VCaP (cell line): ENCODE measurements around the gene SYNE1.
"Not testable (repeated sequence)": the region's sequence is repeated elsewhere in the genome, so short reads cannot be mapped to it uniquely, and the experiment has no call there.

ENCODE experiments used
- H3K27ac ChIP-seq: fragments of 450-650 bp; 2 replicates; pipeline ENCODE4 v1.5.1; 2017
- TF ChIP-seq, protein P1 (sequence below): fragments of 450-650 bp; conservative IDR thresholded peaks from 2 replicates; pipeline ENCODE4 v1.5.1; 2017; ENCODE audit warnings: mild to moderate bottlenecking, moderate library complexity

SYNE1 gene

DNA sequence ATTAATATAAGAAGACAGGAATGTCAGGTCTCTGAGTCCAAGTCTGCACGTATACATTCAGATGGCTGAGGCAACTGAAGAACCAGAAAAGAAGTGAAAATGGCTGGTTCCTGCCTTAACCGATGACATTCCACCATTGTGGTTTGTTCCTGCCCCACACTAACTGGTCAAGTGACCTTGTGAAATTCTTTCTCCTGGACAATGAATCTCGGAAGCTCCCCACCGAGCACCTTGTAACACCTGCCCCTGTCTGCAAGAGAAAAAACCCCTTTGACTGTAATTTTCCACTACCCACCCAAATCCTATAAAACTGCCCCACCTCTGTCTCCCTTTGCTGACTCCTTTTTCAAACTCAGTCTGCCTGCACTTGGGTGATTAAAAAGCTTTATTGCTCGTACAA, 140.4 kb downstream of the SYNE1 start:
- TF ChIP-seq, protein P1, sequence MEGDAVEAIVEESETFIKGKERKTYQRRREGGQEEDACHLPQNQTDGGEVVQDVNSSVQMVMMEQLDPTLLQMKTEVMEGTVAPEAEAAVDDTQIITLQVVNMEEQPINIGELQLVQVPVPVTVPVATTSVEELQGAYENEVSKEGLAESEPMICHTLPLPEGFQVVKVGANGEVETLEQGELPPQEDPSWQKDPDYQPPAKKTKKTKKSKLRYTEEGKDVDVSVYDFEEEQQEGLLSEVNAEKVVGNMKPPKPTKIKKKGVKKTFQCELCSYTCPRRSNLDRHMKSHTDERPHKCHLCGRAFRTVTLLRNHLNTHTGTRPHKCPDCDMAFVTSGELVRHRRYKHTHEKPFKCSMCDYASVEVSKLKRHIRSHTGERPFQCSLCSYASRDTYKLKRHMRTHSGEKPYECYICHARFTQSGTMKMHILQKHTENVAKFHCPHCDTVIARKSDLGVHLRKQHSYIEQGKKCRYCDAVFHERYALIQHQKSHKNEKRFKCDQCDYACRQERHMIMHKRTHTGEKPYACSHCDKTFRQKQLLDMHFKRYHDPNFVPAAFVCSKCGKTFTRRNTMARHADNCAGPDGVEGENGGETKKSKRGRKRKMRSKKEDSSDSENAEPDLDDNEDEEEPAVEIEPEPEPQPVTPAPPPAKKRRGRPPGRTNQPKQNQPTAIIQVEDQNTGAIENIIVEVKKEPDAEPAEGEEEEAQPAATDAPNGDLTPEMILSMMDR = no peak
- no peak overlapping the region for H3K27ac ChIP-seq

DNA sequence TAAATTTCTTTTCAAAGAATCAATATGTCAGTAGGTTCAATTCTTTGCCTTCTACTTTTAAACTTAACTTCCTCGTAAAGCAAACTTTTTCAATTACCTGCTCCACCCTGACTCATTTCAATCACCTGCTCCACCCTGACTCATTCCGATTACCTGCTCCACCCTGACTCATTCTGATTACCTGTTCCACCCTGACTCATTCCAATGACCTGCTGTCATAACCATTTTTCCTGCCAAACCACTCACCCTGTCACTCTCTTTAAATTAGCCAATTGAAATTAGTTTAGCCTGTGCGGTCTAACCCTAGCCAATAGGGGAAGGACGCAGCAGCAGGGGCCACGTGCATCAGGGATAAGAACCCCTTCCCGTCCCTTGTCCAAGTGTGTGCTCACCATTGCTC, 141.7 kb downstream of the SYNE1 start:
- H3K27ac ChIP-seq = not testable (repeated sequence)

DNA sequence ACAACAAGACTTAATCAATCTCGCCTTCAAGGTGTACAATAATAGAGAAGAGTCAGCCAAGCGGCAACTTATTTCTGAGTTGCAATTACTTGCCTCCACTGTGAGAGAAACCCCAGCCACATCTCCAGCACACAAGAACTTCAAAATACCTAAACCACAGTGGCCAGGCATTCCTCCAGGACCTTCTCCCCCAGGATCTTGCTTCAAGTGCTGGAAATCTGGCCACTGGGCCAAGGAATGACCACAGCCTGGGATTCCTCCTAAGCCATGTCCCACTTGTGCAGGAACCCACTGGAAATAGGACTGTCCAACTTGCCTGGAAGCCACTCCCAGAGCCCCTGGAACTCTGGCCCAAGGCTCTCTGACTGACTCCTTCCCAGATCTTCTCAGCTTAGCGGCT, 144.9 kb downstream of the SYNE1 start:
- not testable (repeated sequence) for H3K27ac ChIP-seq

DNA sequence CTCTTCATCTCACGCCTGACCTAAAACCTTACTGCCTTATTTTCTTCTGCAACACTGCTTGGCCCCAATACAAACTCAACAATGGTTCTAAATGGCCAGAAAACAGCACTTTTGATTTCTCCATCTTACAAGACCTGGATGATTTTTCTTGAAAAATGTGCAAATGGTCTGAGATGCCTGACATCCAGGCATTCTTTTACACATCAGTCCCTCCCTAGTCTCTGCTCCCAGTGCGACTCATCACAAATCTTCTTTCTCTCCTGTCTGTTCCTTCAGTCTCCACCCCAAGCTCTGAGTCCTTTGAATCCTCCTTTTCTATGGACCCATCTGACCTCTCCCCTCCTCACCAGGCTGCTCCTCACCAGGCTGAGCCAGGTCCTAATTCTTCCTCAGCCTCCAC, 145.7 kb downstream of the SYNE1 start:
- not testable (repeated sequence) for H3K27ac ChIP-seq

DNA sequence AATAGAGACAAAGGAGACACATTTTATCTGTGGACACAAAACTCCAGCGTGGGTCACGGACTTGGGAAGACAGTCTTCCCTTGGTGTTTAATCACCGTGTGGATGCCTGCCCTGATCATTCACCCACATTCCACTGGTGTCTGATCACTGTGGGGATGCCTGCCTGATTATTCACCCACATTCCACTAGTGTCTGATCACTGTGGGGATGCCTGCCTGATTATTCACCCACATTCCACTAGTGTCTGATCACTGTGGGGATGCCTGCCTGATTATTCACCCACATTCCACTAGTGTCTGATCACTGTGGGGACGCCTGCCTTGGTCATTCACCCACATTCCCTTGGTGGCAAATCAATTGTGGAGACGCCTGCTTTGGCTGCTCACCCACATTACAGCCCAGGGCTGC, 146.2 kb downstream of the SYNE1 start:
- not testable (repeated sequence) for H3K27ac ChIP-seq

DNA sequence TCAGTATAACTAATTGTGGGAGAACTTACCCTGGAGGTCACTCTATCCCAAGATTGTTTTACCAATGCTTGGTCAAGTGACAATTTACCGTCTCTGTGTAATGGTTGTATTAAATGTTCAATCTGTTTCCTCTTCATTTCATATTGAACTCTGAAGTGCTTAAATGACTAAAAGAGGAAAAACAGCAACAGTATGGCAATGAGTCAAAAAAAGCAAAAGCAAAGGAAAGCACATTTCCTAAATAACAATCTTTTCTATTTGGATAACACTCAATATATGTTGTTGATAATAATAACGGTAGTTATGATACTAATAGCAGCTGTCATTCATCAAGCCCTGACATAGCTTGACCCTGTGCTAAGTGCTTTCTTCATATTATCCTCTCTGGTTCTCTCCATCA, 152.4 kb downstream of the SYNE1 start:
- TF ChIP-seq, protein P1 = no peak
- H3K27ac ChIP-seq = no peak overlapping the region

DNA sequence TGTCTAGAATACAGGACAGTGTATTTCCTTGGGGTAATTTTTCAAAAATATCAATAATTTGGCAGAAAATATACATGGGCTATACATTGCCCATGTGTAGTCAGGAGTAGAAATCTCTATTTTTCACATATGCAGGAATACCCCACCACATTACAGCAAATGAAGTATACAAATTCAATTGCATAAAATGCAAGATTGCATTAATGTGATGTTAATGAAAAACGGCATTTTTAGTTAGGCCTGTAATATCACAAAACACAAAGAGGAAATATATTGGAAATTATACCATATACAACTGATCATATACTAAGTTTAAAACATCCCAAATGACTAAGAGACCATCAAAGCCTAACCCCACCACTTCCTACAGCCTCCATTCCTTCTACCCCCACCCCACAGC, 154.9 kb downstream of the SYNE1 start:
- H3K27ac ChIP-seq = no peak overlapping the region
- TF ChIP-seq, protein P1 = no peak

DNA sequence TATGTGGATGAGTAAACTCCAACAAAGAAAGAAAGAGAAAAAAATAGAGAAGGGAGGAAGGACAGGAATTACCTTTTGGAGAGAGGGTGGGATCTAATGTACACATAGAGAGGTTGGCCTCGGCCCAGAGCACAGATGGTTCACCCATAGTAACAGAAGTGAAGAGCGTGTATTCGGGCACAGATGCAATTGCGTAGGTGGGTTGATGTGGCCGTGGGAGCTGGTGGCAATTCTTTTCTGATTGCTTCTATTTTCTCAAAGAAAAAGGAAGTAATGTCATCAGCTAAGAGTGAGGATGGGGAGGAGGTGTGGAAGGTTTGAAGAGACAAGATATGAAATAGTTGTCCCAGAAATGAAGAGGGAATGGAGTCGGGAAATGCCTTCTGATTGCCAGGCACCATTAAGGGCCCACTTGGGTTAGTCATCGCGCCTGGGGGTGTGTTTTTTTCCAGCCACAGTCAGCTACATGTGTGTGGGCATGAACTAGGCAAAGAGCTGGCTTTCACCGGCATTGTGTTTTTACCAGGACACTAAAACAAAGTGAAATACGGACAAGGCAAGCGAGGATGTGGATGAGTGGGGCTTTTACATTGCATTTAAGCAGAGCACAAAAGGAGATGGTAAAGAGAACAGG, 158.7 kb downstream of the SYNE1 start:
- H3K27ac ChIP-seq = no peak overlapping the region
- TF ChIP-seq, protein P1 = no peak

DNA sequence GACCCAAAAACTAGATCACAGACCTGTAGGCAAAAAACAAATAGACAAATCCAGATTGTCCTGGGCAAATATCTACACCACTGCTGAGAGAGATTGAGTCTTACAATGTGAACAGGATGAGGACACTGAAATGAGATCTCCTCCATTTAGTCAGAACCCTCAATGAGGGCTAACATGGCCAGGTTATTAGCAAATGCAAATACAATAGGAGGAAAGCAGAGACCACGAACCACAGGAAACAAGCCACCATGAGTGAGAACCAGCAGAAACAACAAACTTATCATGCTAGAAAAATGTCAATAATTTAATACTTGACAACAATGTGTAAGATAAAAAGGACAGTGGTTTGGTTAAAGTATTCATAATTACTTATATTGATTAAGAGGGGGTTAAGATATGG, 162.8 kb downstream of the SYNE1 start:
- TF ChIP-seq, protein P1 = no peak
- no peak overlapping the region for H3K27ac ChIP-seq

DNA sequence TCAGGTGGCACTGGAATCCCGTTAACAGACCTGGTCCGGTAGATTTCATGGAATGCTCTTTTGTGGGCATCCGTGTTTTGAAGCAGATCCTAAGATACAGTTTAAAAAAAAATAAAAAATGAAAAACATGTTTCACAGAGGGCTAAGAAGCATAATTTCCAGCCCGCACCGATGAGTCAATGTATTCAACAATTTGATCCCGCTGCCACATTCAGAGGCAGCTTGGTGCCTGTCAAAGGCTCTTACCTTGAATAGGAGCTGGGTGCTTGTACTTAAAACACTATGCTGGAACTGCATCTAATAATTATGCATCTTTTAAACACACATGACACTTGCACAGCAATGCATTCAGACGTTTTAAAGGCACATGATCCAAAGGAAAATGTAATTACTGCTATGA, 164.8 kb downstream of the SYNE1 start:
- TF ChIP-seq, protein P1 = no peak

More for the DNA sequence above, 164.8 kb downstream of the SYNE1 start:
- no peak overlapping the region for H3K27ac ChIP-seq
